ENCODE data around the gene DDX54.

The DDX54 gene
- long read RNA-seq, full-length matches to known transcripts, result 837 of 964 reads
- long read RNA-seq, partial matches to known transcripts, result 69 of 964 reads
- long read RNA-seq, other reads (novel, unspliced or antisense), result 58 of 964 reads

DNA sequence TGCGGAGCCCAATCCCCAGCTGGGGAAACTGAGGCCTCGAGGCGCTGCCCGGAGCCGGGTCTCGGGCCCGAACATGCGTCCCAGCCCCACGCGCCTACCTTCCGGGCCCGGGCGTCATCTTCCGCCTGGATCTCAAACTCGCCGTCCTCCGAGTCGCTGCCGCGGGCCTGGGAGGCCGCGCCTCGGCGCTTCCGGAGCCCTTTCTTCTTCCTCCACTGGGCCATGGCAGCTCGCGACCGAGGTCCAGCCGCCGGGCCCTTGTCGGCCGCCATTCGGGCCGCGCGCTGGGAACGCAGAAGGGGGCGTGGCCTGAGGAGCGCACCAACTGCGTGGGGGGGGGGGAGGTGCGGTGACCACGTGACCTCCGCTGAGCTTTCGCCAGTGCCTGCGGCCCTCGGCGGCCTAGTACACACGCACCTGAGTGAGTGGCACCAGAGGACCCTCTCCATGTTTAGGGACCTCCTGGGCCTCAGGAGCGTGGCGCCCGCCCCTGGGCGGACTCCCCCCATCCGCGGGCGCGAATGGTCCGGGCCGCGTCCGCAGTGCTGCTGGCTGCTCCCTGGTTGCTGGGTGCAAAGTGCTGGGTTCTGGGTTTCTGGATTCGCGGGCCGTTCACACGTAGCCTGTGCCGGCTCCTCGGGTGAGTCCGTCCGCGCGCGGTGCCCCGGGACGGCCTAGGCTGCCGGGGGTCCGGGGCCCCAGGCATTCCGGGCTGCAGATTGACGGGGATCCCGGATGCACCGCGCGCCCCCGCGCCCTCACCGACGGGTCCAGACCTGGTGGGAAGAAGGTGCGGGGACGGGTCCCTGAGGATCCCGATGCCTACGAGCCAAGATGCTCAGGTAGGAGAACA lies at the start of gene DDX54, which contains the start of gene RITA1:
TSS of gene DDX54 (minus strand) at position 299 of the 853 bp plus-strand sequence. CDS start at position 272, 27 bp downstream.
TSS of gene RITA1 (plus strand) at position 542 of the 853 bp plus-strand sequence. CDS start 1,026 bp downstream, outside the sequence.
- H3K27ac ChIP-seq (replicated peaks), result peak within 1 kb of the TSS; percentile 99
- DNase-seq (ENCODE audit: low read depth in 1 of 2, low spot score in 1 of 2), result peak; percentile 74
- peak within 1 kb of the TSS; percentile 87 for H3K4me3 ChIP-seq (replicated peaks; ENCODE audit: insufficient read depth, low read length)
- no peaks in the 10 kb centered on the region for H3K27me3 ChIP-seq (ENCODE audit: insufficient read depth, poor library complexity, severe bottlenecking)
- TF ChIP-seq GABPA (IDR thresholded peaks at IDR 0.05; ENCODE audit: low read depth), result no peak
- TF ChIP-seq, protein P1, sequence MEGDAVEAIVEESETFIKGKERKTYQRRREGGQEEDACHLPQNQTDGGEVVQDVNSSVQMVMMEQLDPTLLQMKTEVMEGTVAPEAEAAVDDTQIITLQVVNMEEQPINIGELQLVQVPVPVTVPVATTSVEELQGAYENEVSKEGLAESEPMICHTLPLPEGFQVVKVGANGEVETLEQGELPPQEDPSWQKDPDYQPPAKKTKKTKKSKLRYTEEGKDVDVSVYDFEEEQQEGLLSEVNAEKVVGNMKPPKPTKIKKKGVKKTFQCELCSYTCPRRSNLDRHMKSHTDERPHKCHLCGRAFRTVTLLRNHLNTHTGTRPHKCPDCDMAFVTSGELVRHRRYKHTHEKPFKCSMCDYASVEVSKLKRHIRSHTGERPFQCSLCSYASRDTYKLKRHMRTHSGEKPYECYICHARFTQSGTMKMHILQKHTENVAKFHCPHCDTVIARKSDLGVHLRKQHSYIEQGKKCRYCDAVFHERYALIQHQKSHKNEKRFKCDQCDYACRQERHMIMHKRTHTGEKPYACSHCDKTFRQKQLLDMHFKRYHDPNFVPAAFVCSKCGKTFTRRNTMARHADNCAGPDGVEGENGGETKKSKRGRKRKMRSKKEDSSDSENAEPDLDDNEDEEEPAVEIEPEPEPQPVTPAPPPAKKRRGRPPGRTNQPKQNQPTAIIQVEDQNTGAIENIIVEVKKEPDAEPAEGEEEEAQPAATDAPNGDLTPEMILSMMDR (IDR thresholded peaks at IDR 0.05; ENCODE audit: insufficient read depth, low read length), result no peak
- peak; percentile 79 for TF ChIP-seq POLR2AphosphoS5 (IDR thresholded peaks at IDR 0.05; ENCODE audit: low read depth)
- no peak for TF ChIP-seq SPI1 (IDR thresholded peaks at IDR 0.05; ENCODE audit: borderline replicate concordance, low read depth)
- TF ChIP-seq, protein P2, sequence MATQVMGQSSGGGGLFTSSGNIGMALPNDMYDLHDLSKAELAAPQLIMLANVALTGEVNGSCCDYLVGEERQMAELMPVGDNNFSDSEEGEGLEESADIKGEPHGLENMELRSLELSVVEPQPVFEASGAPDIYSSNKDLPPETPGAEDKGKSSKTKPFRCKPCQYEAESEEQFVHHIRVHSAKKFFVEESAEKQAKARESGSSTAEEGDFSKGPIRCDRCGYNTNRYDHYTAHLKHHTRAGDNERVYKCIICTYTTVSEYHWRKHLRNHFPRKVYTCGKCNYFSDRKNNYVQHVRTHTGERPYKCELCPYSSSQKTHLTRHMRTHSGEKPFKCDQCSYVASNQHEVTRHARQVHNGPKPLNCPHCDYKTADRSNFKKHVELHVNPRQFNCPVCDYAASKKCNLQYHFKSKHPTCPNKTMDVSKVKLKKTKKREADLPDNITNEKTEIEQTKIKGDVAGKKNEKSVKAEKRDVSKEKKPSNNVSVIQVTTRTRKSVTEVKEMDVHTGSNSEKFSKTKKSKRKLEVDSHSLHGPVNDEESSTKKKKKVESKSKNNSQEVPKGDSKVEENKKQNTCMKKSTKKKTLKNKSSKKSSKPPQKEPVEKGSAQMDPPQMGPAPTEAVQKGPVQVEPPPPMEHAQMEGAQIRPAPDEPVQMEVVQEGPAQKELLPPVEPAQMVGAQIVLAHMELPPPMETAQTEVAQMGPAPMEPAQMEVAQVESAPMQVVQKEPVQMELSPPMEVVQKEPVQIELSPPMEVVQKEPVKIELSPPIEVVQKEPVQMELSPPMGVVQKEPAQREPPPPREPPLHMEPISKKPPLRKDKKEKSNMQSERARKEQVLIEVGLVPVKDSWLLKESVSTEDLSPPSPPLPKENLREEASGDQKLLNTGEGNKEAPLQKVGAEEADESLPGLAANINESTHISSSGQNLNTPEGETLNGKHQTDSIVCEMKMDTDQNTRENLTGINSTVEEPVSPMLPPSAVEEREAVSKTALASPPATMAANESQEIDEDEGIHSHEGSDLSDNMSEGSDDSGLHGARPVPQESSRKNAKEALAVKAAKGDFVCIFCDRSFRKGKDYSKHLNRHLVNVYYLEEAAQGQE (IDR thresholded peaks at IDR 0.05; ENCODE audit: insufficient replicate concordance, low read depth), result peak; percentile 72

- no peak overlapping the region for H3K4me3 ChIP-seq (replicated peaks; ENCODE audit: insufficient read depth, low read length)
- no peak overlapping the region for H3K27ac ChIP-seq (replicated peaks)
- TF ChIP-seq SPI1 (IDR thresholded peaks at IDR 0.05; ENCODE audit: borderline replicate concordance, low read depth) (no peak), GABPA (IDR thresholded peaks at IDR 0.05; ENCODE audit: low read depth) (no peak)
- TF ChIP-seq, protein P1 (IDR thresholded peaks at IDR 0.05; ENCODE audit: insufficient read depth, low read length), result no peak
- H3K27me3 ChIP-seq (ENCODE audit: insufficient read depth, poor library complexity, severe bottlenecking), result no peaks in the 10 kb centered on the region
- no peak for DNase-seq (ENCODE audit: low read depth in 1 of 2, low spot score in 1 of 2)
Observed at GRCh38 chr12:113234483-113234882, 49.2 kb upstream of the DDX54 start.

DNA sequence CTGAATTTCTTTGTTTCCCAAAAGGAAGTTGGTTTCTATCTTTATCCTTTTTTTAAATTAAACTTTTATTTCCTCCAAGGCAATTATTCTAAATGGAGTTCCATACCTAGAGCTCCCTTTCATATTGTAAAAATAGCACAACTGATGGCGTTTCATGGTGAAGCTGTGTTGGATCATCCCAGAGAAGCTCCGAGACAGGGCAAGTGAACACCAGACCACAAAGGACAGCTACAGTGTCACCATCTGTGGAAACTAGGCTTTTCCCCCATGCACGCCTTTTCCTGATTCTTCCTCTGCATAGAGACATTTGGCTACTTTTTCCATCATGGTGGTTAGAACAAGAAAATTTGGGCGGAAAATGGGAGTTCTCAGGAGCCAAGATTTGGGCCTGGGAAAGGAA lies 48.7 kb upstream of the DDX54 start:
- Histone ChIP-seq H3K4me3 (replicated peaks; ENCODE audit: insufficient read depth, low read length) (no peak overlapping the region), H3K27ac (replicated peaks) (no peak overlapping the region), H3K27me3 (ENCODE audit: insufficient read depth, poor library complexity, severe bottlenecking) (no peaks in the 10 kb centered on the region)
- no peak for TF ChIP-seq SPI1 (IDR thresholded peaks at IDR 0.05; ENCODE audit: borderline replicate concordance, low read depth)
- no peak for DNase-seq (ENCODE audit: low read depth in 1 of 2, low spot score in 1 of 2)

DNA sequence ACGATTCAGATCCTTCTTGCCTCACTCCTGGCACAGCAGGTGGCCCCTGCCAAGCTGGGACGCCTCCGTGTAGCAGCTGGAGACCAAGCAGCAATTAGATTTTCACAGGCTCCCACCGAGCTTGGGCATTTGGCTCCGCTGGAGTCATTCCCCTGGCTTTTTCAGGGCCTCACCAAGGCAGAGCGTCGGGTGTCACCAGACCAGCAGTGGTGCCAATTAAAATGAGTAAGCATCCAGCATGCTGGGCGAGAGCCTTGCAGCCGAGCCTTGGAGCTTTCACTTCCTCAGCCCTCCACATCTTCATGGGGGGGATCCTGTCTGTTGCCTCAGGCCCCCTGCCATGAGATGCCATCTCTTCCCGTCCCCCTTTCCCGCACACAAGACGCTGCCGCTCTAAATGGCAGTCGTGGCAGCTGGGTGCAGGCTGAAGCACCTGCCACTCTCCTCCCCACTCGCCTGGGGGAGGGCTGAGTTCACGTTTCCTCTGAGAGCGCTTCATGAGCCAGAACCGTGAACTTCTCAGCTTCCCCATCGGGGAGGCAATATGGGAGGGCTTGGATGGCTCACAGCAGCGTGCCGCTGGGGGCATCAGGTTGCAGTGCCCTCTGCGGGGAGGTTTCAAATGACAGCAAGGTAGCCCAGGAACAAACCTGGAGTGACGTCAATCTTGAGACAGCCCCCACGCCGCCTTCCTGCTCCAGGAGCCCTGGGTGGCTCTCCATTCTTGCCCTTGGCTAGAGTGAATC lies 47.7 kb upstream of the DDX54 start:
- DNase-seq (ENCODE audit: low read depth in 1 of 2, low spot score in 1 of 2), result peak; percentile 77 to 90
- TF ChIP-seq POLR2AphosphoS5 (IDR thresholded peaks at IDR 0.05; ENCODE audit: low read depth) (peak; percentile 66; the same call in 1 of the 2 replicates), GABPA (IDR thresholded peaks at IDR 0.05; ENCODE audit: low read depth) (no peak), SPI1 (IDR thresholded peaks at IDR 0.05; ENCODE audit: borderline replicate concordance, low read depth) (peak; percentile 55; the same call in 1 of the 2 replicates)
- TF ChIP-seq, protein P1 (IDR thresholded peaks at IDR 0.05; ENCODE audit: insufficient read depth, low read length), result peak; percentile 20
- TF ChIP-seq, protein P2 (IDR thresholded peaks at IDR 0.05; ENCODE audit: insufficient replicate concordance, low read depth), result no peak
- no peak overlapping the region for H3K4me3 ChIP-seq (replicated peaks; ENCODE audit: insufficient read depth, low read length)
- peak overlapping the region; percentile 5; the same call in 1 of the 2 replicates for H3K27ac ChIP-seq (replicated peaks)
- H3K27me3 ChIP-seq (ENCODE audit: insufficient read depth, poor library complexity, severe bottlenecking), result no peaks in the 10 kb centered on the region

All from HL-60 (cell line).